CD4-positive, alpha-beta T cell treated with Interleukin-15 for 4 hours (primary cell): ENCODE measurements around the gene ARHGAP12.

Source experiments
- DNase-seq: peaks from one replicate; pipeline ENCODE4 v3.0.0-alpha.2; 2020; ENCODE audit warnings: low spot score

ARHGAP12 gene

DNA sequence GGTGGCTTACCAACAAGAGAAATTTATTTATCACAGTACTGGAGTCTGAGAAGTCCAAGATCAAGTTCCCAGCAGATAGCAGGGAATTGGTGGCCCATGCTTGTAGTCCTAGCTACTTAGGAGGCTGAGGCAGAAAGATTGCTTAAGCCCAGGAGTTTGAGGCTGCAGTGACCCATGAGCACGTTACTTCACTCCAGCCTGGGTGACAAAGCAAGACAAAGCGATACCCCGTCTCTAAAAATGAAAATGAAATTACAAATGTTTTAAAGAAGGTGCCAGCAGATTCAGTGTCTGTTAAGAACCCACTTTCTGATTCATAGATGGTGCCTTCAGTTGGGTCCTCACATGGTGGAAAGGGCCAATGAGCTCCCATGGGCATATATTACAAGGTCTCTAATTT is 20.6 kb upstream of the ARHGAP12 start:
- no peak for DNase-seq

DNA sequence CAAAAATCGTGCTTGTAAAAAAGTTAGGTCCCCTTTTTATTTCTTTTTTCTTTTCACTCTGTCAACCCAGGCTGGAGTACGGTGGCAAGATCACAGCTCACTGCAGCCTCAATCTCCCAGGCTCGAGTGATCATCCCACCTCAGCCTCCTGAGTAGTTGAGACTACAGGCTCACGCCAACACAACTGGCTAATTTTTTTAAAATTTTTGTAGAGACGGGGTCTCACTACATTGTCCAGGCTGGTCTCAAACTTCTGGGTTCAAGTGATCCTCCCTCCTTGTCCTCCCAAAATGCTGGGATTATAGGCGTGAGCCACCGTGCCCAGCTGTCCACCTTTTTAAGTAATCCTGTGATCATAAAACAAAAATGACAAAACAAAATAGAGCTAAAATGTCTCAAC is 19.4 kb upstream of the ARHGAP12 start:
- no peak for DNase-seq

DNA sequence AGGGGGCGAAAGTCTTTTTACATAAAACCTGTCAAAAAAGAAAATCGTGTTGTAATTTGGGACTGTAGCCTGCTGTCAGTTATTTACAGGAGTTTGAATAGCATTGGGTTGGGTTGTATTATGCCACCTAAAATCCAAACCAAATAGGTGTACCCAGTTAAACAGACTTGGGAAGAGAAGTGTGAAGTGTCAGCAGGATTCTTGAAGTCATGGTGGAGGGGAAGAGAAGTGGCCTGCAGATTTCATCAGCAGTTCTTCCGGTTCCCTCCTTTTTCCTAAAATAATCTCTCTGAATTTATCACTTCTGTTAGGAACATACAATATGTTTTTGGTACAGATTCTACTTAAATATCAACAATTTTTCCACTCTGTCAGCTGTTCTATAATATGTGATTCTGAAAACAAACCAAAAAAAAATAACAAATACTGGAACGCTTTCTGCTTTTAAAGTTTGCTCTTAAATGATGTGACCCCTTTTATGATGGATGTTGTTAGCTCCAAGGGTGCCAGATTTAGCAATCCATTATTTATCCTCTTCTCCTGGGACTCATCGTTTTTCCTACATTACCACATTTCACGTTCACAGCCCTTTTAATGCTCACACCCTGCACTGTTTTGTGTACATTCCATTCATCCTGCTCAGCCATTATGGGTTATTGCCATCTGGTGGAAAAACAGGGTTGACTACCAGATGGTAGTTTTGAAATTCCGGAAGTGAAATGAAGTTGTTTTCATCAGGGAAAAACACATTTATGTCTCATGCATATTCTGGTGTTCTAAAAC is 18.7 kb upstream of the ARHGAP12 start:
- DNase-seq: no peak

DNA sequence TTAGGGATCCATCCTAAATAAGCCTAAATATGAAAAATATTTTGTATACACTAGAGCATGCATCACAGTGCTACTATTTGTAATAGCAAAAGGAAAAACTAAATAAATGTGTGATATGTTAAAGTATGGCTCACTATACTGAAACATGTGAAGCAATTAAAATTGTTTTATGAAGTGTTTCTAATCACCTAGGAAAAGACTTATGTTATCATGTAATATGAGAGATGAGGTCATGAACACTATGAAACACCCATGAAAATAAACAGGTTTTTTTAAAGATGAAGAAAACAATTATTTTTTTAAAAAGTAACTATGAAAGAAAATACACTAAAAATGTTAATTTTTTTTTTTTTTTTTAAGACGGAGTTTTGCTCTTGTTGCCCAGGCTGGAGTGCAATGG is 16.8 kb upstream of the ARHGAP12 start:
- DNase-seq: no peak

DNA sequence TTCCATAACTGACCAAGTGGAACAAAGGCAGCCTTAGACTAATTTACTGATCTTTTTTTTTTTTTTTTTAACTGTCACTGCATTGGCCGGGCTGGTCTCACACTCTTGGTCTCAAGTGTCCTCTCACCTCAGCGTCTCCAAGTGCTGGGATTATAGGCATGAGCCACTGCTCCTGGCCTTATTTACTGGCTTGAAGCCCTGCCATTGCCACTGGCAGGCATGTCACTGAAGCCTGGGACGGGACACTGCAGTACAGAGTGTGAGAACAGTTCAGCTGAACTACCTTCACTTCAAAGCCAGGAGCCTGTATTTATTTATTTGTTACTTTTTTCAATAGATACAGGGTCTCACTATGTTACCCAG is 15.4 kb upstream of the ARHGAP12 start:
- no peak for DNase-seq

DNA sequence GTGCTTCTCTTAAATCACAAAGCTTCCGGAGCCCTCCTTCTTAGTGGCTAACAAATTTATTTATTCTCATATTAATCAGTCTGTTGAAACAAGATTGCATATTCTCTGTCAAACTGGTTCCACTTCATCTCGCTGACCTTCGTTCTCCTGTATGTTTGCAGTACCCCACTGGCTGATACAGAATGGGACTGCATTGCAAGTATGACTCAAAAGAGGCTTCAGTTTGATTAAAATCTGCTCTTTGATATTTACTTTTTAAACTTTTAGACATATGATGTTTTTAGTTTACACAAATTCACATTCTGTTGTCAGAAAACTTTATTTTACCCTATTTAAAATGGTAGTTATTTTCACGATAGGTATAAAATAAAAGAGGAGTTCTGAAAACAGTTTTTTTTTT is 14.3 kb upstream of the ARHGAP12 start:
- DNase-seq: no peak

DNA sequence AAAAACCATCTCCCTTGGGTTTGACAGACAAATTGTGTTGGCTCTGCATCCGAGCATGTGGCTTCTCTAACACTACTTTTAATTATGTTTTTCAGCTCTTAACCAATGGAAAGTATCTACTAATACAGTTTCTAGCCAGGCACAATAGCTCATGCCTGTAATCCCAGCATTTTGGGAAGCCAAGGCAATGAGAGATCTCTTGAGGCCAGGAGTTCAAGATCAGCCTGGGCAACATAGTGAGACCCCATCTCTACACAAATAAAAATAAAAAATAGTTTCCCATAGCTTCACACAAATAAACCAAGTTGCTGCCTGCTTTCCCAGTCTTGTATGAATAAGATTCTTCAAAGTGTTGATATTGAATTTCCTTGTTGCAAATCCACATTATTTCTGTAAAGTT is 13.8 kb upstream of the ARHGAP12 start:
- DNase-seq: no peak

DNA sequence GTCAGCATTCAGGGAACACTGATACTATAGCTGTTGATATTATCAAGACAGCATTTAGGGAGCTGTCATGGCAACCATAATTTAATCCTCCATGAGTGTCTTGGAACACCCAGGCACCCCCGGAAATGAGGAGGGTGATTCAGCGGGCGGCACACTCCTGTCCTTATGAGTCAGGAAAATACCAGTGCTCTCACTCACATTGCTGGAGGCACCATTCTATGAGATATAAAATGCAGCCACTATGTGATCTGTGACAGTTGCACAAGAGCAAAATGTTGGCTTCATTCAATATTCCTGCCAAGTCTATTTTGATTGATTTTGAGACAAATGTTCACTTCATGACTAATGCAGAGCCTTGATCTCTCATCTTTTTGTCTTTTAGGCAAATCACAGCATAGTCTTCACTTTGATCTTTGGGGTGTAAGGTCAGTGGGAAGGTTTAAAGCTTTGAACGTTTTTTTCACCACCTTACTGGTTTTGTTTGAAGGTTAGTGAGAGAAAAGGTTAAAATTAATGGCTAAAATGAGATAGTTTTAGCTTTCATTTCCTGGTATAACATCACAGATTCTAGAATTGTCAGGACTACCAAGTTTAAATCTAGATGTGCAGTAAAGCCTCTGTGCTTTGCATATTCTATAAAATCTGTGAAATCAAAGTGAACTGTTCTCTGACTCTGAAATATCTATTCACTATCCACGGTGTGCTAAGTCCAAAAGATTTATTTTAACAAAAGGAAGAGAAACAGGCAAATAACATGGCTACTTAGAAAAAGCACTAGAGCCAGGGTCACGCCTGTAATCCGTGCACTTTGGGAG is 12.4 kb upstream of the ARHGAP12 start:
- DNase-seq: no peak

DNA sequence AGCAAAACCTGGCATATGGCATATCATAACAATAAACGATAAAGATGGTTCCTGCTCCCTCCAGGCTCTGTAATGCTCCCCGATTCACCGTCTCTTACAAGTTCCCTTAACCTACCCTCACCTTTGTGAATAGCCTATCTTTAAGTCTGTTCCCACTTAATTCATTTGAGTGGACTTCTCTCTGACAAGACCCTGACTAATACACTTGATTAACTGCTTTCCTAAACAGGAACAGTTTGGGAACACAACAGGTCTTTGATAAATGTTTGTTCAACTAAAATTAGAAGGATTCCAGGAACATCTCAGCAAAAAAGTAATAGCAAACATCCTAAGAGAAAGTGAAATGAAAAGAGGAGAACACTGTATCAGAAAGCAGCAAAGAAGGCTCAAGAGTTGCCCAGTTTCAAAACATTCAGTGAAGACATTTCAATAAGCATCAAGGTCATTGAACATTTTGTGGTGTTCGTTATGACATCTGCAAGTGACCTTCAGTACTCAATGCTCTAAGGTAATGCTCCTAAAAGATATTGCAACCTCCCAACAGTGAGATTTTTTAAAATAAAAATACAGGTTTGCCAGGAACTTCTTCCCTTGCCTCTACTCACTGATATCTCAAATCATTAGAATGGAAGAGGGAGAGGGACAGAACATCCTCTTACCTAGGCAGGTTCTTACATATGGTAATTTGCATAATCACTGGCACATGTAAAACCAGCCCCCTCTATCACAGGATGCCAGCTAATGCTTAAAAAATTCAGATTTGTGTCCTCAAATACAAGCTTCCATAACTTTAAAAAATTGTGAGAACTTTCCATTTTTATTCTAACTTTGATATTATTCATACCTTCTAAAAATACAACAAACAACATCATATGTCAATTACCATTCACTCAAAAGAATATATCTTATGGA is 11.4 kb upstream of the ARHGAP12 start:
- DNase-seq: no peak

DNA sequence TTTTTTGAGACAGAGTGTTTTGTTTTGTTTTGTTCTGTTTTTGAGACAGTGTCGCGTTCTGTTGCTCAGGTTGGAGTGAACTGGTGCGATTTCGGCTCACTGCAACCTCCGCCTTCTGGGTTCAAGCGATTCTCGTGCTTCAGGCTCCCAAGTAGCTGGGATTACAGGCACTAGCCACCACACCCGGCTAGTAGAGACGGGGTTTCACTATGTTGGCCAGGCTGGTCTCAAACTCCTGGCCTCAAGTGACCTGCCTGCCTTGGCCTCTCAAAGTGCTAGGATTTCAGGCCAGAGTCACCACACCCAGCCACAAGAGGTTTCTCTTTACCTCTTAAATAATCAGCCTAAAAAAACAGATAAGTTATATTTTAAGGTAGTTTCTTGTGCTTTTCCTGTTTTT is 8.7 kb upstream of the ARHGAP12 start:
- DNase-seq: no peak

DNA sequence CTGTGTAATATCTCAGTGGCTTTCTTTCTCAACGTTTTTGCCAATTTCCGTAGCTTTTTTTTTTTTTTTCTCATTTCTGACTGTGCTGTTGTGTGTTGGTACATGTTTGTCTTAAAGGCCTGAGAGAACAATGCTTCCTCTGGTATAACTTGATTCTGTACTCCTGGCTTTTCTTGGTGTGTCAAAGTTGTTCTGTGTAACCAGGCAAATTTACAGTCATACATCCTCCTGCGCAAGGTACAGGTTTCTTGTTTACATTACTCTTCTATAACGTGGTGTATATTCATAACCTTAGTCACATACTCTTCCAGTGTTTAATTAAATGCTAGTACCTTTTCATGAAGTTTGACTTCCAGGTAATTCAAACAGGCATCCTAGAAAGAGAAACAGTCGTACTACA is 8.3 kb upstream of the ARHGAP12 start:
- DNase-seq: no peak

DNA sequence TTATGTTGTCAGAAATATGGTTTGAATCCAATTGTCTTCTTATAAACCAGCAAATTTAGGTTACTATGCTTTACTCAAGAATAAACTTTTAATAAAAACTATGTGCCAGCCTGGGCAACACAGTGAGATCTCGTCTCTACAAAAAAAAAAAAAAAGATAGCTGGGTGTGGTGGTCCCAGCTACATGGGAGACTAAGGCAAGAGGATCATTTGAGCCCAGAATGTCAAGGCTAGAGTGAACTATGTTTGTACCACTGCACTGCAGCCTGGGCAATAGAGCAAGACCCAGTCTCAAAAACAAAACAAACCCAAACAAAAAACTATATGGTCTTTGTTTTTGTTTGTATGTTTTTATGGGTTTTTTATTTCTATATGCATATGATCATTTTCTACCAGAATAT is 7.5 kb upstream of the ARHGAP12 start:
- DNase-seq: no peak

DNA sequence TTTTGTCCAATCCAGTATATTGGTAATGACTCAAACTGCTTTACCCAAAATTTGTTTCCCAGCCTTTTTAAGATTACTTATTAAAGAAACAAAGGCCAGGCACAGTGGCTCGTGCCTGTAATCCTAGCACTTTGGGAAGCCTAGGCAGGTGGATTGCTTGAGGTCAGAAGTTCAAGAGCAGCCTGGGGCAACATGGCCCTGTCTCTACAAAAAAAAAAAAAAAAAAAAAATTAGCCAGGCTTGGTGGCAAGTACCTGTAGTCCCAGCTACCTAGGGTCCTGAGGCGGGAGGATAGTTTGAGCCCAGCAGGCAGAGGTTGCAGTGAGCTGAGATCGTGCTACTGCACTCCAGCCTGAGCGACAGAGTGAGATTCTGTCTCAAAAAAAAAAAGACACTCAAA is 7.0 kb upstream of the ARHGAP12 start:
- DNase-seq: no peak

DNA sequence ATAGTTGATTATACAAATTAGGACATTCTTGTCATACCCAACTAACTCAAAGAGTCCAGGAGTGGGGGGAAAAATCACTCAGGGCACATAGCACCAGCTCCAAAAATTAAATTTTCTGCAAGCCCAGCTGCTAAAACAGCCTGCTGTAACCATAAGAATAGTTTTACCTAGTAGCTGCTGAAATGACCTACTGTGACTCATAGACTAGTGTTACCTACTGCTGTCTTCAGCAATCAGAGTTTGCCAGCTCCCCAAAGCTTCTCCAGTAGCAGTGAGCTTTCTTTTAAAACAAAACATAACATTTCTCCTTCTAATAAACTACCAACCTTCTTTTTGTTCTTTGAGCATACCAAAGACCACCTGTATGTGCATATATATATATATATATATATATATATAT is 4.2 kb upstream of the ARHGAP12 start:
- DNase-seq: no peak

DNA sequence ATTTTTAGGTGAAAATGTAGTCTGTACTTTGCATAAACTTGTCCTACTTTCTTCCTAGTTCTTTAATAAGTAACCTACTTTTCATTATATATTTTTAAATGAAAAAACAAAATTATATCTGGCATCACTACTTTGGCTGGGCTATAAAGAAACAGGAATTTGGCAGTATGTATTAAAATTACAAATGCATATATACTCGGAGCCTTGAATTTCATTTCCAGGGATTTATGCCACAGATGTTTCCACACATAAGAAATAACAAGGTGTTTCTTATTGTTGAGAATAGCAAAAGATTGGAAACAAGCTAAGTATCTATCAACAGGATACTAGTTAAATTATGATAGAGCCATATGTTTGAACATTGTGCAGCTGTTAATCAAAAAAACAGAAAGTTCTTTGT is 2.2 kb upstream of the ARHGAP12 start:
- DNase-seq: no peak

DNA sequence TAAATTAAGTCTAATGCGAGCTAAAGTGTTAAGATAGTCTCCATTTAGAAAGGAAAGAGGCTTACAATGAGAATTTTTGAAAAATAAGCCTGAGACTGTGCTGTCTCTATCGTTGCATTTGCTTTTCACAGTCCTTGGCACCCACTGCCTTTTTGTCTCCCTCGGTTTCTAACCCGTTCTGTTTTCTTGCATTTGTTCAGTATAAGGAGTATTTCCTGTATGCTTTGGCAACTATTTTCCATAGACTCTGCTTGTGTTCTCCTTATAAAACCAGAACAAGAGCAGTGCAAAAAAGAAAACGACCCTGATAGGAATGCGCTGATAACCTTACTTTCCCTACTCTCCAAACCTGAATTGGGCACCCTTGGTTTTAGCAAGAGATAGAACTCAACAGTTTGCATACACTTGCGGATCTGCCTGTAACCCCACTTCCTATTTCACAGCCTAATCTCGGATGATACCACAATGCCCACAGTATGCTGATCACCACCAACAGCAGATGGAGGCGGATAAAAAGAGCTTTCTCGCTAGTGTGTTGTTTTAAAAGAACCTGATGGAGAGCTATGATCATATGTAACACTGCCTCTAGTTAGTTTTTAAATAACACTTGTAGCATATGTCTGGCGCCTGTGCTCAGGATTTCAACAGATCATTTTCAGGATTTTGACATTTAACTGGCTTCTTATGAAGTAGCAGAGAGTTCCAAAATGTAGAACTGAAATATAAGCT is 1.6 kb upstream of the ARHGAP12 start:
- DNase-seq: peak; percentile 49

DNA sequence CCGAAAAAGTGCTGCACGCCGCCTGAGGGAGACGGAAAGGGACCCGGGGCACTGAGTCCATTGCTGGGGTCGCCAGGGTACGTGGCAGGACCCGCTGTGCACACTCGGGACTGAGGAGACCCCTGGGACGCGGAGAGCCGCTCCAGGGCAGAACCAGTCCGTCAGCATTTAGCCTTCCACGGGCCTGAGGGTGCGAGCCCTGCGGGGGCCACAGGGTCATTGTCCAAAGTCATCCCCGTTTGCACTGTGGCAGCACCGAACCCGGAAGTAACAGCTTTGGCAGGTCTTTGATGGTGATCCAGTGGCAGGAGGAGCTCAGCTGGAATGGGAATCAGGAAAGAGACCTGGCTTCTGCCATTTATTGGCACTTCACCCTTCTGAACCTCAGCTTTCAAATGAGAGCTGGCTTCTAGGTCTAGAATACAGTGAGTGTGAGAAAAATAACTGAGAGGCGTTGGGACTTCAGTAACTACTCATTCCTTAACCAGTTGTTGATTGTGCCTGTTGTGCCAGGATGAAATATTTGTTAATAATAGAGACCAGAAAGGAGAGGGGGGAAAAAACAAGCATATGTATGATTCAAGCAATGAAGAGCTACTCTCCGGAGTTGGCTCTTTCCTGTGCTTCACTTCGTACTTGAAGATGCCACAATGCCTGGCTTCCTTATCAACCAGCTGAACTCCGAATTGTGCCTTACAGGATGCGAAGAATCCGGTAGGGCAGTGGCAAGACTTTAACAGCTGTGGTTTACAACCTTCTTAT is 811 bp upstream of the ARHGAP12 start:
- peak; percentile 11 for DNase-seq

DNA sequence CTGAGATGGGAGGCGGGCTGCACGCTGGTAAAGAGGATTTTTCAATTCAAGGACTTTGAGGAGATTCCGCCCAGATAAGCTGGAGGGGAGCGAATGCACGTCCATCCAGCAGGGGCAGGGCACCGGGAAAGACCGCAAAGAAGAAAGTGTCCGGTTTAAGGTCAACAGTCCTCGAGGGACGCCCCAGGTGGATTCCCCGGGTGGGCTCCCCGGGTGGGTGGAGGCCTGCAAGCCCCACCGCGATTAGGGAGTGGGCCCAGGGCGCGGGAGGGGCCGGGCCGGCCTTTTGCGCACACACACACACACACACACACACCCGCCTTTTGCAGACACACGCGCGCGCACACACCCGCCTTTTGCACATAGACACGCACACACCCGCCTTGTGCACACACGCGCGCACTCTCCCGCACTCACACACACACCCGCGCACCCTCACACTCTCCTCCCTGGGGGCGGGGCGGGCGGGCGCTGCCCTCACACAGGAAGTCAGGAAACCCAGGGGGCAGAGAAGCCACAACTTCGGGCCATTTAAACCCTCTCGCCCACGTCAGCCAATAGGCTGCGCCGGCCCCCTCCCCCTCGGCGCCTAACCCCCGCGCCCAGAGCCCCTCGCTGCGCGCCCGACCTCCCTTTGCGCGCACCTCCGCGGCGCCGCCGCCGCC is 615 bp downstream of the ARHGAP12 start:
- DNase-seq: peak; percentile 43

DNA sequence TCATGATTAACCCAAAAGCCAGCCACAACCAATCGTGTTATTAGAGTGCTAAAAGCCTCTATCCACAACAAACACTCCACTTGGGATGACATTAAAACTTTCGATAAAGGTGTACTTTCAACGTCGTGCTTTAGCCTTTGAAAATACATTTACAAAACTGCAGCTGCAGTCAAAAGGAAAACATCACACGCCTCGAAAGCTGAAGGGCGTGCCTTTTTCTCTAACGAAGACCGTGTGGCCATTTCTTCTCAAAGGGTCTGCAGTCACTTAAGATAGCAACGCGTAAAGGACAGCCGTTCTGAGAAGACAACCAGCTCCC is 1.1 kb downstream of the ARHGAP12 start:
- DNase-seq: peak; percentile 10

DNA sequence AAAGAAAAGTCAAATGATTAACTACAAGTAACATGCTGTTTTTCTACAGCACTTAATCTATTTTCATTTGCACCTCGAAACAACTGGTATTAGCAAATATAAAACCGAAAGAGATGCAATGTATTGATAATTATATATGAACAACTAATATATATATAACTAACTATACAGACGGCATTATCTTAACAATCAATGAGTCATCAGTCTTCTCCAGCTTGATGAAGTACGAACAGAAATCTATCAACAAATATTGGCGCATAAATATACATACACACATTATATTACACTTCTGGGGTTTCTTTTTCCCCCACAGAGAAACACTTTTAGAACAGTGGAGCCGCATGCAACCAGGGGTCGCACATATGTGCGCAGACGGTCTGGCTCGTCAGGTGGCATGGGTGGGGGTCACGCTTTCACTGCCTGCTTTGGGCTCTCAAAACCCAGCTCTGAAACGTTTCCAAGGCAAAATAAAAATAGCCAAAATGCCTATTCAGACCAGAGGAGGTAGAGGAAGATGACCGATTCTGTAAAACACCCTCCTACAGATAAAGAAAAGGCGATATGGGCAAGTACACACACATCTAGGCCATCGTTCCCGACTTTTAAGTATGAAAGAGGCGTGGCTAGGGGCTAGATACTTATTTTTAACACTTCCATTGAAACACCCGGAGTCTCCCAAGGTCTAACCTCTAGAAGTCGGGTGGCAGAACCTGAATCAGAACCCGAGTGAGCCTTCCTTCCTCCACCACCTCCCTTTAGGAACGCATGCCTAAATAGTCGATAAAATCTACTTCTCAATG is 1.7 kb downstream of the ARHGAP12 start:
- no peak for DNase-seq
